H1 (cell line): ENCODE results near the gene MPND.

Source experiments
- CEBPB ChIP-seq: IDR thresholded peaks from 2 replicates; pipeline ENCODE4 v1.6.1; 2012; ENCODE audit warnings: low read depth, low read length
- CTCF ChIP-seq, 3 experiments: IDR thresholded peaks; 1 replicate in 2 of 3; 2 replicates in 1 of 3; pipeline versions ENCODE4 v1.5.1 to v1.6.1; 2011; ENCODE audit warnings: low read length in 3 of 3, mild to moderate bottlenecking in 3 of 3, inconsistent platforms in 2 of 3, low read depth in 1 of 3, moderate library complexity in 1 of 3; ENCODE audit not compliant: insufficient read depth in 1 of 3; ENCODE audit errors: control extremely low read depth in 1 of 3
- JUN ChIP-seq: IDR thresholded peaks from 2 replicates; pipeline ENCODE4 v1.6.1; 2011; ENCODE audit warnings: low read depth, mild to moderate bottlenecking, improper control_type of control experiment, low read length
- PHF8 ChIP-seq: fragments of 200-600 bp; sonication (generic); conservative IDR thresholded peaks from 2 replicates; pipeline ENCODE4 v1.7.1; 2012; ENCODE audit warnings: low read depth, mild to moderate bottlenecking, inconsistent platforms, low read length, moderate library complexity
- POLR2A ChIP-seq, 2 experiments: IDR thresholded peaks; 1 replicate in 1 of 2; 2 replicates in 1 of 2; pipeline ENCODE4 v1.6.1; 2011; ENCODE audit warnings: low read depth in 2 of 2, low read length in 2 of 2, mild to moderate bottlenecking in 2 of 2; ENCODE audit errors: control extremely low read depth in 1 of 2
- SAP30 ChIP-seq: fragments of 300-600 bp; sonication (generic); IDR thresholded peaks from 2 replicates; pipeline ENCODE4 v1.7.1; 2012; ENCODE audit warnings: low read length, moderate library complexity, mild to moderate bottlenecking, inconsistent platforms; ENCODE audit not compliant: insufficient read depth, insufficient replicate concordance
- SRF ChIP-seq: IDR thresholded peaks from 2 replicates; pipeline ENCODE4 v1.6.1; 2011; ENCODE audit warnings: mild to moderate bottlenecking, low read depth, low read length, moderate library complexity
- TBP ChIP-seq: IDR thresholded peaks from 2 replicates; pipeline ENCODE4 v1.6.1; 2011; ENCODE audit warnings: low read depth, low read length, improper control_type of control experiment
- USF2 ChIP-seq: IDR thresholded peaks from 2 replicates; pipeline ENCODE4 v1.6.1; 2011; ENCODE audit warnings: low read length, improper control_type of control experiment
- YY1 ChIP-seq: IDR thresholded peaks from 2 replicates; pipeline ENCODE4 v1.6.1; 2011; ENCODE audit warnings: low read depth, mild to moderate bottlenecking, low read length

- TF ChIP-seq SRF: no peak
- no peak for TF ChIP-seq YY1
- no peak for TF ChIP-seq CTCF (IDR thresholded peaks at IDR 0.05; ENCODE audit: control extremely low read depth in 1 of 3, insufficient read depth in 1 of 3, low read depth in 1 of 3, low read length in 3 of 3)
- TF ChIP-seq TBP: no peak
- no peak for TF ChIP-seq SAP30
- TF ChIP-seq CEBPB: no peak
- TF ChIP-seq PHF8: no peak
- no peak for TF ChIP-seq POLR2A (IDR thresholded peaks at IDR 0.05; ENCODE audit: control extremely low read depth in 1 of 2, low read depth in 2 of 2, low read length in 2 of 2)
- no peak for TF ChIP-seq USF2
- no peak for TF ChIP-seq JUN
Observed at GRCh38 chr19:4373013-4373367, 29.6 kb downstream of the MPND start.
